GM11168 (cell line): ENCODE data around the gene P2RX2.
"Not testable (repeated sequence)": the region's sequence is repeated elsewhere in the genome, so short reads cannot be mapped to it uniquely, and the experiment has no call there.

ENCODE experiments used
- in situ Hi-C: fragments of 300-500 bp; cut with MboI; formaldehyde crosslinking; loops from one replicate; pipeline ENCODE4 v1.12.0; 2022; ENCODE audit warnings: low sequenced_read_pairs; ENCODE audit not compliant: unreplicated experiment

Gene P2RX2

GRCh38 chr12:132582582-132583410 is 35.8 kb upstream of the P2RX2 start:
- in situ Hi-C loops: no loop called here

GRCh38 chr12:132583411-132583710 is 35.2 kb upstream of the P2RX2 start:
- in situ Hi-C loops: no loop called here

- in situ Hi-C loops: no loop called here
Measured at GRCh38 chr12:132583736-132584135, 34.8 kb upstream of the P2RX2 start.

- in situ Hi-C loops: no loop called here
Measured at GRCh38 chr12:132584429-132584828, 34.1 kb upstream of the P2RX2 start.

GRCh38 chr12:132585177-132585576 is 33.4 kb upstream of the P2RX2 start:
- in situ Hi-C loops: no loop called here

GRCh38 chr12:132586929-132587328 is 31.6 kb upstream of the P2RX2 start:
- in situ Hi-C loops: no loop called here

GRCh38 chr12:132587781-132588180 is 30.8 kb upstream of the P2RX2 start:
- in situ Hi-C loops: no loop called here

- in situ Hi-C loops: no loop called here
Measured at GRCh38 chr12:132588319-132588718, 30.3 kb upstream of the P2RX2 start.

- in situ Hi-C loops: no loop called here
Measured at GRCh38 chr12:132588821-132589669, 29.5 kb upstream of the P2RX2 start.

GRCh38 chr12:132591107-132591935 is 27.3 kb upstream of the P2RX2 start:
- in situ Hi-C loops: no loop called here

GRCh38 chr12:132592282-132592970 is 26.1 kb upstream of the P2RX2 start:
- in situ Hi-C loops: no loop called here

- in situ Hi-C loops: no loop called here
Measured at GRCh38 chr12:132593071-132593470, 25.5 kb upstream of the P2RX2 start.

GRCh38 chr12:132593521-132593920 is 25.1 kb upstream of the P2RX2 start:
- in situ Hi-C loops: no loop called here

GRCh38 chr12:132593938-132594358 is 24.6 kb upstream of the P2RX2 start:
- in situ Hi-C loops: no loop called here

GRCh38 chr12:132595183-132595582 is 23.4 kb upstream of the P2RX2 start:
- in situ Hi-C loops: no loop called here

GRCh38 chr12:132596016-132596415 is 22.6 kb upstream of the P2RX2 start:
- in situ Hi-C loops: no loop called here

- in situ Hi-C loops: no loop called here
Measured at GRCh38 chr12:132597333-132598316, 21.0 kb upstream of the P2RX2 start.

GRCh38 chr12:132599502-132599901 is 19.1 kb upstream of the P2RX2 start:
- in situ Hi-C loops: not testable (repeated sequence)
